Chondrocyte (in vitro differentiated cells): ENCODE data around the gene KCNQ1. TPM values are rescaled to one million over a fixed set of nuclear protein-coding genes. Genes with fewer than 3 reads are reported as not detected.

Experiments used
- DNase-seq: peaks from one replicate; pipeline ENCODE4 v3.0.0; 2021; ENCODE audit warnings: mixed read lengths, low spot score
- H3K27ac Mint-ChIP-seq: one replicate; pipeline ENCODE4 v1.8.0; 2021; ENCODE audit warnings: mild to moderate bottlenecking, moderate library complexity, mixed read lengths; ENCODE audit not compliant: unreplicated experiment
- H3K27me3 Mint-ChIP-seq: 2 replicates; pipeline ENCODE4 v1.8.0; 2021; ENCODE audit warnings: low read depth, mixed read lengths
- H3K36me3 Mint-ChIP-seq: 2 replicates; pipeline ENCODE4 v1.8.0; 2021; ENCODE audit warnings: low read depth, mixed read lengths
- H3K4me1 Mint-ChIP-seq: 2 replicates; pipeline ENCODE4 v1.8.0; 2021; ENCODE audit warnings: low read depth, mild to moderate bottlenecking, mixed read lengths
- H3K4me3 Mint-ChIP-seq: one replicate; pipeline ENCODE4 v1.8.0; 2021; ENCODE audit warnings: mild to moderate bottlenecking, moderate library complexity, mixed read lengths; ENCODE audit not compliant: unreplicated experiment
- H3K9me3 Mint-ChIP-seq: 2 replicates; pipeline ENCODE4 v1.8.0; 2021; ENCODE audit warnings: low read depth, mixed read lengths
- CTCF ChIP-seq: fragments of 200-600 bp; sonication (generic); IDR thresholded peaks from 2 replicates; pipeline ENCODE4 v1.5.0; 2021; ENCODE audit warnings: antibody characterized with exemption, mild to moderate bottlenecking, moderate library complexity
- total RNA-seq: library from RNA; stranded (reverse); gene quantifications from 3 replicates; pipeline ENCODE4 v1.2.1, GENCODE V29; 2021

The KCNQ1 gene
- total RNA-seq, 1 donor from 2014 or later: not detected

- no peak overlapping the region for H3K4me3 Mint-ChIP-seq
- H3K4me1 Mint-ChIP-seq: peaks cover 25% of the 10 kb centered on the region
- H3K27me3 Mint-ChIP-seq: peaks cover 3% of the 10 kb centered on the region
- TF ChIP-seq CTCF: no peak
- DNase-seq: peak; percentile 49
- H3K36me3 Mint-ChIP-seq: no peaks in the 10 kb centered on the region
- peaks cover 3% of the 10 kb centered on the region for H3K9me3 Mint-ChIP-seq
- no peak overlapping the region for H3K27ac Mint-ChIP-seq
Measured at GRCh38 chr11:2704356-2704755, 259.5 kb downstream of the KCNQ1 start.

DNA sequence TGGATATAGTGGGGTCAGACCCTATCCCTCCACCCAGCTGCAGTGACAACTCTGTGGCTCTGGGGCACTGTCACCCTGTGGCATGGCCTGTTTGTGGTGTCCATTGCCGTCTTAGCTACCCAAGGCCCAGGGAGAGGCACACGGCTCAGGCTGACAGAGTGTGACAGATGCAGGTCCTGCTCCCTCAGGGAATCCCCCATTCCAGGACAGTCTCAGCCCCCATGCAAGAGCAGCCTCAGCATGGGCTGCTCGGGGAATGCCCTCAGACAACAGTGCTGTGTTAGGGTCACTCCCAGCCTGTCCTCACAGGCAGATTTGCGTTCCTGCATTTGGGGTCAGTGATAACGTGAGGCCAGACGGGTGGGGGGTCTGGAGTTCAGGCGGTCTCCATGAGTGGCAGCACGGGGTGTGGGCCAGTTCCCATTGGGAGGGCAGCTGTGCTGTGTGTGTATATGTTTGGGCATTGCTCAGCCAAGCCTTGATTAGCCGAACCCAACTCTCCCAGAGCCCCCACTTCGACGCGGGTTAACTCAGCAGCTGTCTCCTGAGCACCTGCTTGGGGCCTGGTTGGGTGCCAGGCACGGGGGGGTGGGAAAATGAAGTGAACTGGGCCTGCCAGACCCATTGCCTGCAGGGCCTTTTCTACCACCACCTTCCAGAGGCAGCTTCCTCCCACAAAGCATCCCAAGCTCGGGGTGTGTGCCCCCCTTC lies 260.2 kb downstream of the KCNQ1 start:
- Mint-ChIP-seq H3K36me3 (no peaks in the 10 kb centered on the region), H3K4me1 (peaks cover 30% of the 10 kb centered on the region), H3K27me3 (peaks cover 5% of the 10 kb centered on the region), H3K4me3 (no peak overlapping the region), H3K9me3 (peaks cover 6% of the 10 kb centered on the region), H3K27ac (no peak overlapping the region)
- DNase-seq: peak; percentile 61
- no peak for TF ChIP-seq CTCF

- H3K4me3 Mint-ChIP-seq: no peak overlapping the region
- H3K27me3 Mint-ChIP-seq: peaks cover 12% of the 10 kb centered on the region
- no peak overlapping the region for H3K27ac Mint-ChIP-seq
- peak; percentile 35 for DNase-seq
- H3K9me3 Mint-ChIP-seq: peaks cover 14% of the 10 kb centered on the region
- peaks cover 23% of the 10 kb centered on the region for H3K4me1 Mint-ChIP-seq
- peaks cover 3% of the 10 kb centered on the region for H3K36me3 Mint-ChIP-seq
- no peak for TF ChIP-seq CTCF
Measured at GRCh38 chr11:2706321-2706720, 261.5 kb downstream of the KCNQ1 start.

DNA sequence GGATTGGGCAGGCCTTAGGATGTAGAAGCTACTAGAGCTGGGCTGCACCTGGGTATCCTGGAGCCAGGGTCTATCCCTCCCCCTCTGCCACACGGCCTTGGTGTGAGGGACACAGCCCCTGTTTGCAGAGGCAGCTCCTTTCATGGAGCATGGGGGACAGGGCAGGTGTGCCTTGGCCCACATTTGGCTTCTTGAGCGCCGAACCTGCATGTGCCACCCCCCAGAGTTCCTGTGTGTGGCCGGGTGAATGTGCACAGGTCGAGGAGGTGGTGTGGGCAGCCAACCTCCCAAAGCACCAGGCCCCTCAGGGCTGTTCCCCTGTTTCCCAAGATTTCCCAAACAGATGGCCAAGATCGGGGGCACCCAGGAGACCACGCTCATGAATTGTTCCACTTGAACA lies 262.9 kb downstream of the KCNQ1 start:
- peaks cover 22% of the 10 kb centered on the region for H3K4me1 Mint-ChIP-seq
- H3K36me3 Mint-ChIP-seq: peaks cover 3% of the 10 kb centered on the region
- H3K4me3 Mint-ChIP-seq: no peak overlapping the region
- DNase-seq: peak; percentile 77
- H3K27ac Mint-ChIP-seq: no peak overlapping the region
- no peak for TF ChIP-seq CTCF
- peaks cover 15% of the 10 kb centered on the region for H3K27me3 Mint-ChIP-seq
- peaks cover 14% of the 10 kb centered on the region for H3K9me3 Mint-ChIP-seq

DNA sequence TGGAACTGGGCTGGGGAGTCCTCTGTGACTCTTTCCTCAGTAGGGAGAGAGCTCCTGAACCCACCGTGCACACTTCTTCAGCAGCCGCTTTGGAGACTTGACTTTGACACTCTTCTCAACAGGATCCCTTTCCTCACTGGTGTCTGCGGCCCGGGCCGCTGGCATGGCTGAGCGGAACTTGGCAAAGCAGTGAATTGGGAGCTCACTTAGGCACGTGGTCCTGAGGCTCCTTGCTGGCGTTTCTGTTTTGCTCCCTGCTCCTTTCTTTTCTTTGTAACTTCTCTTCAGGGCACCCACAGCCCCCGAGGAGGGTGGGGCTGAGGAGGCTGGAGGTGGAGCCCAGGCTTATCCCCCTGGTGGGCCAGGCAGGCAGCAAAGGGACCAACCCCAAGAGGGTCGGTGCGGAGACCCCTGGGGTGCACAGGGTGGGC lies 263.4 kb downstream of the KCNQ1 start:
- DNase-seq: peak; percentile 58
- Mint-ChIP-seq H3K4me3 (no peak overlapping the region), H3K4me1 (peaks cover 20% of the 10 kb centered on the region), H3K9me3 (peaks cover 14% of the 10 kb centered on the region), H3K36me3 (peaks cover 3% of the 10 kb centered on the region), H3K27me3 (peaks cover 16% of the 10 kb centered on the region), H3K27ac (no peak overlapping the region)
- TF ChIP-seq CTCF: no peak
